CD4-positive, CD25-positive, alpha-beta regulatory T cell (primary cell): ENCODE measurements around the gene CRIP2. TPM values are rescaled to one million over a fixed set of nuclear protein-coding genes. Genes with fewer than 3 reads are reported as not detected.

Experiments used
- ATAC-seq, 2 donors: fragments of 150-1000 bp; cut with Tn5 transposase; one replicate each; pipeline ENCODE4 v1.10.0; 2021; ENCODE audit warnings: low read depth in 2 of 2, moderate number of reproducible peaks in 2 of 2, moderate library complexity in 1 of 2
- DNase-seq, 3 donors: peaks; one replicate each; pipeline versions ENCODE4 v3.0.0 to v3.0.0-alpha.2; 2012 to 2022; ENCODE audit warnings: mixed read lengths in 1 of 3
- H3K27ac ChIP-seq: one replicate; pipeline ENCODE4 v1.7.0; 2013; ENCODE audit warnings: mild to moderate bottlenecking, low read length; ENCODE audit not compliant: insufficient read depth, poor library complexity, severe bottlenecking
- H3K27me3 ChIP-seq: one replicate; pipeline ENCODE4 v1.7.0; 2013; ENCODE audit warnings: low read length; ENCODE audit not compliant: control insufficient read depth, insufficient read depth
- H3K36me3 ChIP-seq: one replicate; pipeline ENCODE4 v1.7.0; 2013; ENCODE audit warnings: mild to moderate bottlenecking, low read length, moderate library complexity; ENCODE audit not compliant: control insufficient read depth, insufficient read depth
- H3K4me1 ChIP-seq: 2 replicates; pipeline ENCODE4 v1.7.0; 2013; ENCODE audit warnings: mild to moderate bottlenecking, low read length; ENCODE audit not compliant: insufficient read depth, control insufficient read depth, poor library complexity, severe bottlenecking
- H3K4me3 ChIP-seq: one replicate; pipeline ENCODE4 v1.7.0; 2013; ENCODE audit warnings: low read depth, mild to moderate bottlenecking, low read length, moderate library complexity
- H3K9me3 ChIP-seq, 2 experiments: 1 replicate in 1 of 2; 2 replicates in 1 of 2; pipeline ENCODE4 v1.7.0; 2013; ENCODE audit warnings: low read length in 2 of 2, mild to moderate bottlenecking in 1 of 2, moderate library complexity in 1 of 2; ENCODE audit not compliant: control insufficient read depth in 2 of 2
- H3K27ac Mint-ChIP-seq, 3 donors: one replicate each; pipeline ENCODE4 v1.8.0; 2020 to 2022; ENCODE audit warnings: mild to moderate bottlenecking in 3 of 3, mixed read lengths in 3 of 3, moderate library complexity in 2 of 3
- H3K27me3 Mint-ChIP-seq: one replicate; pipeline ENCODE4 v1.8.0; 2022; ENCODE audit warnings: mild to moderate bottlenecking, mixed read lengths
- H3K36me3 Mint-ChIP-seq: one replicate; pipeline ENCODE4 v1.8.0; 2020; ENCODE audit warnings: mixed read lengths
- H3K4me1 Mint-ChIP-seq, 4 donors: one replicate each; pipeline ENCODE4 v1.8.0; 2020 to 2022; ENCODE audit warnings: mixed read lengths in 4 of 4, mild to moderate bottlenecking in 1 of 4
- H3K4me3 Mint-ChIP-seq, 4 donors: one replicate each; pipeline ENCODE4 v1.8.0; 2020 to 2022; ENCODE audit warnings: mild to moderate bottlenecking in 4 of 4, mixed read lengths in 4 of 4, moderate library complexity in 3 of 4
- H3K9me3 Mint-ChIP-seq, 7 donors: one replicate each; pipeline ENCODE4 v1.8.0; 2020 to 2022; ENCODE audit warnings: mixed read lengths in 7 of 7, mild to moderate bottlenecking in 3 of 7, moderate library complexity in 2 of 7
- polyA plus RNA-seq, 4 donors: library from polyadenylated mRNA; unstranded; fragments of 300-500 nt; fragmentation: Illumina TruSeq; gene quantifications; one replicate each; pipeline ENCODE4 v1.2.3, GENCODE V29; 2021
- total RNA-seq: library from RNA; stranded (reverse); gene quantifications from one replicate; pipeline ENCODE4 v1.2.3, GENCODE V29; 2022

The CRIP2 gene
- total and polyA plus RNA-seq, 5 donors from 2014 or later: 12.0 to 131 (median 37.1) TPM

DNA sequence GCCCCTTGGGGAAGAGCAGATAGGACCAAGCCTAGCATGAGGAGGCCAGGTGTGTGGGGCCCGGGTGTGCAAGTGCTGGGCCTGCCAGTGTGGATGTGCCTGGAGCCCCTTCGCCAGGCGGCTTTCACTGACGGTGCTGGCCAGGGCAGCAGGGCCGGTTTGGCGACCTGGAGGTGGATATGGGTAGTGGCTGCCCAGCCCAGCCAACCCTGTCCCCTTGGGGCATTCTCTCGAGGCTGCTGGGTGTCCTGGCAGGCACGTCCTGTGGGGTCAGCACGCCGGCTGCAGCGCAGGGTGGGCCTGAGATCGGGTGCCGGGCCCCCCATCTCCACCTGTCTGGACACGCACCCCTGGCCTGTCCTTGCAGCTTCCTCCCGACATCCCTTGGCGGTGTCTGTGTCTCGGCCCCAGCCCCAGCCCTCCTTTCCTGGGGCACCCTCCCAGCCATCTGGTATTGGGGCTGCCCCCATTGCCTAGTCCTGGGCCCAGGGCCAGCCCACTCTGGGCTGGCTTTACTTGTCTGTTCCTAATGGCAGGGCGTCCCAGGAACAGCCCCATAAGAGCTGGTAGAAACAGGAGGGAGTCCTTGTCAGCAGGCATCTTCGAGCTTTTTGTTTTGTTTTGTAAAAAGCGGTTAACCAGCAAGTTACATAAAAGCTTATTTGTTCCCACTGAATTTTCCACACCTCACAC, 7.2 kb upstream of the CRIP2 start:
- Mint-ChIP-seq H3K4me1 (no peaks in the 10 kb centered on the region), H3K9me3 (no peaks in the 10 kb centered on the region), H3K36me3 (no peaks in the 10 kb centered on the region), H3K27me3 (no peaks in the 10 kb centered on the region), H3K27ac (peak overlapping the region in 1 of 3 donors; percentile 14), H3K4me3 (no peak overlapping the region)
- Histone ChIP-seq H3K9me3 (no peaks in the 10 kb centered on the region), H3K4me3 (no peak overlapping the region), H3K27ac (no peak overlapping the region), H3K27me3 (no peaks in the 10 kb centered on the region), H3K4me1 (no peaks in the 10 kb centered on the region), H3K36me3 (no peaks in the 10 kb centered on the region)
- no peak for ATAC-seq
- DNase-seq: no peak

DNA sequence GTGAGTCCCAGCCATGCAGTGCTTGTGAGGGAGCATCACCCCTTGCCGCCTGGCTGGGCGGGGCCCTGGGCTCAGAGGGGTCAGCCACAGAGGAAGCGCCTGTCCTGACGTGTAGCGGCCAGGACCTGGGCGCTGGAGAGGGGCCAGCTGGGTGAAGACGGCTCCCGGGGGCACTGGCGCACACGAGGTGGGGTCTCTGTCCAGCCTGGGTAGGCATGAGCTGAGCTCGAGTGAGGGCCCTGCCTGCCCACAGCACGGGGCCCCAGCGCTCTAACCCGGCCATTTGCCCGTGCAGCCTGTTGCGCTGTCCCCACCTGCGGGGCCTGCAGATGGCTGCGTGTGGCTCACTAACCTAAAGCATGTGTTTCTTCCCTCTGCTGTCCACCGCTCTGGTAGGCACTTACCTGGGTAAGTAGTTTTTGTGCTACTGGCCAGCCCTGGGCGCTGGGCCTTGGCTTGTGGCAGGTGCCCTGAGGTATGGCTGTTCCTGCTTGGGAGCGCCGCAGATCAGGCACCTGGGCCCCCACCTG, 6.6 kb upstream of the CRIP2 start:
- Mint-ChIP-seq H3K27me3 (no peaks in the 10 kb centered on the region), H3K9me3 (no peaks in the 10 kb centered on the region), H3K4me1 (no peaks in the 10 kb centered on the region), H3K27ac (no peak overlapping the region), H3K36me3 (no peaks in the 10 kb centered on the region), H3K4me3 (no peak overlapping the region)
- no peak for ATAC-seq
- DNase-seq: no peak
- no peak overlapping the region for H3K27ac ChIP-seq
- no peaks in the 10 kb centered on the region for H3K4me1 ChIP-seq
- no peak overlapping the region for H3K4me3 ChIP-seq
- H3K9me3 ChIP-seq: no peaks in the 10 kb centered on the region
- H3K27me3 ChIP-seq: no peaks in the 10 kb centered on the region
- H3K36me3 ChIP-seq: no peaks in the 10 kb centered on the region

DNA sequence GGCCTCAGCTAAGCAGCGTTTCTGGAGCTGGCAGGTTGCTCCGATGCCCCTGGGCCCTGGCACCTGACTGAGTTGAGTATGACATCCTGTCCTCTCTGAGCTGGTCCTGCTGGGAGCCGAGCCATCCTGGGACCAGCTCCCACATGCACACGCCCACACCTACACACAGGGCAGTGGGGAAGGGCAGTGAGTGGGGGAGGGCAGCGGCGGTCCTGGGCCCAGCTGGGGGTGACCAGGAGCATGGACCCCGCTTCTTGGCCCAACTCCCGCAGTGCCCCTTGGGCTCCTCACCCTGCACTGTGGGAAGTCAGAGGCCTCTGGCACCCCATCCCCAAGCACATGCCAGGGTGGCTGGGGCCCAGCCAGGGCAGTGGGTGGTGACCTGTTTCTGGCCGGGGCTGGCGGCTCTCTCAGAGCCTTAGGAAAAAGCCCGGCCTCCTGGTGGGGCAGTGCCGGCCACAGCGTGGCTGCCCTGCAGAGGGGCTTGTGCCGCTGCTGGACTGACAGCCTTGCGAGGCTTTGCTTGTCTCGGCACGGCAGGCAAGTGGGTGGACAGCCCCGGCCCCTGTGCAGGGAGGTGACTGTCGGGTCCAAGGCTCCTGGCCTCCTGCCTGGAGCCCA, 5.9 kb upstream of the CRIP2 start:
- no peaks in the 10 kb centered on the region for H3K9me3 Mint-ChIP-seq

DNA sequence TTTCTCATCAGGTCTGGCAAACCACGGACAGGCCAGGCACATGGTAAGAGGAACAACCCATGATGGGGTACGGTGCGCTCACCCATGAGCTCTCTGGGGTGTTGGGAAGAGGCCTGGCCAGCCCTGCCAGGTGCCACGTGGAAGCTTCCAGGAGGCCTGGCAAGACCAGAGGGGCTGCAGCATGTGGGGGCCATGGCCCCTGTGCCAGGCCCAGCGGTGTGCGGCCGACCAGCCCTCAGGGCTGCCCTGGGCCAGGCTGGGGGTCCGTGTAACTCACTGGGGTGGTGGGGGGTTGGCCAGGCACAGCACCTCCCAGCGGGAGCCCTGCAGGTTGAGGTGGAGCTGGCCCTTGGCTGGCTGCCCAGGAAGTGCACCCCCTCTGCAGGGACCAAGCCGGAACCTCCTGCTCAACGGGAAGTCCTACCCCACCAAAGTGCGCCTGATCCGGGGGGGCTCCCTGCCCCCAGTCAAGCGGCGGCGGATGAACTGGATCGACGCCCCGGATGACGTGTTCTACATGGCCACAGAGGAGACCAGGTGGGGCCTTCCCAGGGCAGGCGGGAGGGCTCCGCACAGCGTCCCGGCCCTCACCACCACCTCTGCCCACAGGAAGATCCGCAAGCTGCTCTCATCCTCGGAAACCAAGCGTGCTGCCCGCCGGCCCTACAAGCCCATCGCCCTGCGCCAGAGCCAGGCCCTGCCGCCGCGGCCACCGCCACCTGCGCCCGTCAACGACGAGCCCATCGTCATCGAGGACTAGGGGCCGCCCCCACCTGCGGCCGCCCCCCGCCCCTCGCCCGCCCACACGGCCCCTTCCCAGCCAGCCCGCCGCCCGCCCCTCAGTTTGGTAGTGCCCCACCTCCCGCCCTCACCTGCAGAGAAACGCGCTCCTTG, 4.9 kb upstream of the CRIP2 start:
- H3K27me3 ChIP-seq: no peaks in the 10 kb centered on the region
- peaks cover 11% of the 10 kb centered on the region for H3K4me1 ChIP-seq
- no peak for ATAC-seq
- Mint-ChIP-seq H3K9me3 (no peaks in the 10 kb centered on the region), H3K4me1 (peaks cover 0 to 8% (median 0%) of the 10 kb centered on the region in 4 donors), H3K27me3 (no peaks in the 10 kb centered on the region), H3K4me3 (no peak overlapping the region), H3K36me3 (no peaks in the 10 kb centered on the region), H3K27ac (no peak overlapping the region)
- H3K36me3 ChIP-seq: no peaks in the 10 kb centered on the region
- DNase-seq: no peak
- no peak overlapping the region for H3K4me3 ChIP-seq
- H3K27ac ChIP-seq: no peak overlapping the region
- H3K9me3 ChIP-seq: no peaks in the 10 kb centered on the region

More for the DNA sequence above, 5.9 kb upstream of the CRIP2 start:
- Histone ChIP-seq H3K27me3 (no peaks in the 10 kb centered on the region), H3K36me3 (no peaks in the 10 kb centered on the region), H3K4me1 (peaks cover 6% of the 10 kb centered on the region), H3K4me3 (no peak overlapping the region), H3K9me3 (no peaks in the 10 kb centered on the region), H3K27ac (no peak overlapping the region)
- peaks cover 0 to 5% (median 0%) of the 10 kb centered on the region in 4 donors for H3K4me1 Mint-ChIP-seq
- H3K4me3 Mint-ChIP-seq: no peak overlapping the region
- DNase-seq (no peak), ATAC-seq (no peak)
- no peak overlapping the region for H3K27ac Mint-ChIP-seq
- H3K36me3 Mint-ChIP-seq: no peaks in the 10 kb centered on the region
- no peaks in the 10 kb centered on the region for H3K27me3 Mint-ChIP-seq

DNA sequence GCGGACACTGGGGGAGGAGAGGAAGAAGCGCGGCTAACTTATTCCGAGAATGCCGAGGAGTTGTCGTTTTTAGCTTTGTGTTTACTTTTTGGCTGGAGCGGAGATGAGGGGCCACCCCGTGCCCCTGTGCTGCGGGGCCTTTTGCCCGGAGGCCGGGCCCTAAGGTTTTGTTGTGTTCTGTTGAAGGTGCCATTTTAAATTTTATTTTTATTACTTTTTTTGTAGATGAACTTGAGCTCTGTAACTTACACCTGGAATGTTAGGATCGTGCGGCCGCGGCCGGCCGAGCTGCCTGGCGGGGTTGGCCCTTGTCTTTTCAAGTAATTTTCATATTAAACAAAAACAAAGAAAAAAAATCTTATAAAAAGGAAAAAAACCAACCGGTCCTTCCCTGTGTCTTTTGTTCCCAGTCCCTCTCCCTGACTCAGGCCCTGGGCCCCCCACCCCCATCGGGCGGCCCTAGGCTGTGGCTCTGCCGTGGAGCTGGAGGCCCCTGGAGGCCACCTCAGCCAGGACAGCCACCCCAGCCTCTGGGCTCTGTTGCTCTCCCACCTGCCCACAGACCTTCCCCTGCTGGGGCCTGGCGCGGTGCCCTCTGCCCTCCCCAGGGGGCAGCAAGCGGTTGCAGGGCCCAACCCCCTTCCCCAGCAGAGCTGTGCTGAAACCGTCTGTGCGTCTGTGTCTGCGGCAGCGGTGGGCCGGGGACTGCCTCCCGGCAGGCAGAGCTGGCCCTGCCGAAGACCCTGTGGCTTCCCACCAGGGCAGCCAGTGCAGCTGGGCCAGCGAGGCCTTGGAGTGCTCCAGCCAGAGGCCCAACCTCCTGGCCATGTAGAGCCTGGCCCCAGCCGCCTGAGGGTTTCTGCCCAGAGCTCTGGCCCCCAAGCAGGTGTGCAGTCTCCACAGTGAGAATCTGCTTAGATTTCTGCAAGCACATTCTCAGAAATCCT, 4.0 kb upstream of the CRIP2 start:
- Mint-ChIP-seq H3K9me3 (no peaks in the 10 kb centered on the region), H3K27me3 (no peaks in the 10 kb centered on the region), H3K4me3 (no peak overlapping the region), H3K4me1 (peaks cover 0 to 8% (median 0%) of the 10 kb centered on the region in 4 donors), H3K27ac (no peak overlapping the region), H3K36me3 (no peaks in the 10 kb centered on the region)
- Histone ChIP-seq H3K27ac (no peak overlapping the region), H3K4me3 (no peak overlapping the region), H3K36me3 (no peaks in the 10 kb centered on the region), H3K4me1 (peaks cover 20% of the 10 kb centered on the region), H3K9me3 (no peaks in the 10 kb centered on the region), H3K27me3 (no peaks in the 10 kb centered on the region)
- DNase-seq (no peak), ATAC-seq (no peak)

DNA sequence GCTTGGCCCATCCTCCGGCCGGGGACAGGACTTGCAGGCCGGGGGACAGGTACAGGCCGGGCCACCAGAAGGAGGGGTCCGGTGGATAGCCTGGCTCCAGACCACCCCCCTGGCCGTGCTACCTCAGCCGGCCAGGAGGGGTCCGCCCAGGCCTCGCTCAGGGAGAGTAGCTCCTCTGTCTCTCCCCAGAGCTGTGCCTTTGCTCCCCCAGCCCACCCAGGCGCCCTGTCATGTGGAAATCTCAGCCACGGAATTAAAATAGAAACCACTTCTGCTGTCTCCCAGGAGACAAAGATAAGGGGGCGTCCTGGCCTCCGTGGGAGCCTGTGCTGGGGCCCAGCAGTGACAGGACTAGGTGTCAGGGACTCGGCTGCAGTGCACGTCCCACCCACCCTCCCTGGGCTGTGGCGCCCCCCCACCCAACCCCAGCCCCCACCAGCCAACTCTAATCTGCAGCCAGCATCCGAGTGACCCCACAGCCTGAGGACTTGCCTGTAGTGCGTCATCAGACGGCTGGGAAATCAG, 3.3 kb upstream of the CRIP2 start:
- Histone ChIP-seq H3K4me1 (peaks cover 28% of the 10 kb centered on the region), H3K36me3 (no peaks in the 10 kb centered on the region), H3K4me3 (no peak overlapping the region), H3K9me3 (no peaks in the 10 kb centered on the region), H3K27me3 (no peaks in the 10 kb centered on the region), H3K27ac (no peak overlapping the region)
- H3K4me1 Mint-ChIP-seq: peaks cover 0 to 8% (median 0%) of the 10 kb centered on the region in 4 donors
- no peaks in the 10 kb centered on the region for H3K36me3 Mint-ChIP-seq
- ATAC-seq (no peak), DNase-seq (no peak)
- no peak overlapping the region for H3K27ac Mint-ChIP-seq
- H3K27me3 Mint-ChIP-seq: peaks cover 5% of the 10 kb centered on the region
- H3K9me3 Mint-ChIP-seq: no peaks in the 10 kb centered on the region
- H3K4me3 Mint-ChIP-seq: no peak overlapping the region
